ENCODE measurements around the gene SCAMP2.

Gene SCAMP2

DNA sequence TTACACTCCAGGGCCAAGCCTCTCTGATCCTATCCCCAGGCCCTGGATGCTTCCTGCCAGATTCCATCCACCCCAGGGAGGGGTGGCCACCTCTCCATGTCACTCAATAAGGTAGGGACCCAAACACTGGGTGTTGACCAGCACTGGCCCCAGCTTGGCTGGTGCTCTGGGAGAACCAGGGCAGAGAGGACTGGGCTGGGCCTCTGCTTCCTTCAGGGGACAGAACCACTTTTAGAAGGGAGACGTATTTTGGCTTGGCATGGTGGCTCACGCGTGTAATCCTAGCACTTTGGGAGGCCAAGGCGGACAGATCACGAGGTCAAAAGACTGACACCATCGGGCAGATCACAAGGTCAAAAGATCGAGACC is 51.4 kb downstream of the SCAMP2 start:
- DNase-seq (ENCODE audit: low read depth in 1 of 2, low spot score in 1 of 2) = no peak

DNA sequence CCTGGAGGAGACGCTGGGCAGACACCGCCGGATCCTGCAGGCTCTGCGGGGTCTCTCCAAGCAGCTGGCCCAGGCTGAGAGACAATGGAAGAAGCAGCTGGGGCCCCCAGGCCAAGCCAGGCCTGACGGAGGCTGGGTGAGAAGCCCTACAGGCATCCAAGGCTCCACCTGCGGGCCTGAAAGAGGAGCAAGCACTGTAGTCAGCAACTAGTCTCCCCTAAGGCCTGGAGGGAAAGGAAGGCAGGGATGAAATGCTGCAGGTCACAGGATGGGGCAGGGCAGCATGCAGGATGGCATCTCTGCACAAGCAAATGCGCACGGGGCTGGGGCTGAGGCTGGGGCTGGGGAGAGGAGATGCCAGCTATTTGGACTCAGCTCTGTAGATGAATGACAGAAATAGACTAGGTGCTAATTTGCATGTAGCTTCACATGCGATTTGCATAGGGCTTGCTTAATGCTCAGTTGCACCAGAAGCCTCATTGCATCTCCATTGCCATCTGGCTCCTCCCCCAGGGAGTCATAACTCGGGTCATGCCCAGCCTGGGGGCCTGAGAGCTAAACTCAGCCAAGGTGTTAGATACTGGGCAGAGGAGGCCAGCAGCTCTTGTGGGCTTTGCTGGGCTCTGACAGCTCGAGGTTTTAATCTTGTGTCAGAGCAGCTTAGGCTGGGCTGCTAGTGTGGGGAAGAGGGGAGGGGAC is 51.9 kb downstream of the SCAMP2 start:
- no peak for DNase-seq (ENCODE audit: low read depth in 1 of 2, low spot score in 1 of 2)

DNA sequence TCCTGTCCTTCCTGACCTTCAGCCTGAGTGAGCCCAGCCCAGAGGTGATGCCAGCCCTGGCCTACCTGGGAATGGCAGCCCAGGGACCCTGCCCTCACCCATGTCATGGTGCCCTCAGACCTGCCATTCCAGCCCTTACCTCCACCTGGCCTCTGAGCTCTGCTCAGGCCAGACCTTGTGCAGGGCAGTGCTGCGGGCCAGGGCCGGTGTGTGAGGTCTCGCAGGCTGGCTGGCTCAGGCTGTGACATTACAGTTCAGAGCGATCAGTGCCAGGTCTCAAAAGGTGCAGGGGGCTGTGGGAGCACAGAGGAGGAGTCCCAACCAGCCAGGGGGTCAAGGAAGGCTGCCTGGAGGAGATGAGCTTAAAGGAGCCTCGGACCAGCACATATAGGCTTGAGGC is 53.1 kb downstream of the SCAMP2 start:
- DNase-seq (ENCODE audit: low read depth in 1 of 2, low spot score in 1 of 2) = no peak

GRCh38 chr15:74817370-74817737 is 55.8 kb downstream of the SCAMP2 start:
- DNase-seq (ENCODE audit: low read depth in 1 of 2, low spot score in 1 of 2) = no peak

- DNase-seq (ENCODE audit: low read depth in 1 of 2, low spot score in 1 of 2) = no peak
Observed at GRCh38 chr15:74816624-74817369, 56.4 kb downstream of the SCAMP2 start.

DNA sequence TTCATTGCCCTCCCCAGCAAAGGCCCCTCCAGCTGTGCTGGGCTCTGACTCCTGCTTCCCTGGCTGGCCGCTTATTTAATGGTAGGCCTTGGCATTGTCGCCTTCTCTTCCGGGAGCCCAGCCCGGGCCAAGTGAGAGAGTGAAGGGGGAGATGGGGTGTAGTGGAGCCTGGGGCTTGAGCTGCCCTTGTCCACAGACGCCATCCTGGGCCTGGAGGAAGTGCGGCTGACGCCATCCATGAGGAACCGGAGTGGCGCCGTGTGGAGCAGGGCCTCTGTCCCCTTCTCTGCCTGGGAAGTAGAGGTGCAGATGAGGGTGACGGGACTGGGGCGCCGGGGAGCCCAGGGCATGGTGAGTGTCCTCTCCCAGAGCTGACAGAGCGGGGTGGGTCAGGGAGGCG is 57.2 kb downstream of the SCAMP2 start:
- no peak for DNase-seq (ENCODE audit: low read depth in 1 of 2, low spot score in 1 of 2)

DNA sequence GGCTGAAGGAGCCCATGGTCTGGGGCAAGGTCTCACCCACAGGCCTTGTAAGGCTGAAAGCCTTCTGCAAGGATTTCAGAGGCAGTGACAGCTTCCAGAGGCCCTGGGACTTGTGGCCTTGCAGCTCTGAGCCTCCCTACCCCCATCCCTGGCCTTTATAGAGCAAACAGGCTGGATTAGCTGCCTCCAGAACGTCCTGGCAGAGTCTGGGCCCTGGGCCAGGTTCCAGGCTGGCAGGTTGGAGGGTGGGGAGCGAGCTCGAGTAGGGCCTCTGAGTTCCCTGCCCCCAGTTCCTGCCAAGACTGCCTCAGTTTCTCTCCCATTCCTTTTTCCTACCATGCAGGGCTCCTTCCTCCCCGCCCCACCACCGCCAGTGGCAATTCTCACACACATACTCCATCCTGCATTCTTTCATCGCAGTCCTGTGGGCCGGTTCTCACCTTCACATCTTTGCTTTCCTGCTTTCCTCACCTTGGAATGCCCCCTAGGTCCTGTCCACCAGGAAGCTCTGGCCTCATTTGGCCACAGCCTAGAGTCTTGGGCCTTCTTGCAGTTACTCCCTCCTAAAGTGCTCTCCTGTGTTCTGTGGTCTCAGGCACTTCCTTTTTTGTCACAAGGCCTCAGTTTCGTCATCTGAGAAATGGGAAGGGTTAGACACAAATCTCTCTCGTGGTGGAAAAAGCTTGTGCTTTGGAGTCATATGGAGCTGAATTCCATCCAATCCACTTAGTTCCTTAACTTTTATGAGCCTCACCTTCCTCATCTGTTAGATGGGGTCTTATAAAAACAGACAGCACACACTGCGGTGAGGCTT is 57.8 kb downstream of the SCAMP2 start:
- DNase-seq (ENCODE audit: low read depth in 1 of 2, low spot score in 1 of 2) = no peak

GRCh38 chr15:74812533-74812932 is 60.6 kb downstream of the SCAMP2 start, which contains the start of gene LMAN1L:
LMAN1L (plus strand) TSS chr15:74812835; CDS start chr15:74812855, 20 bp downstream.
- DNase-seq (ENCODE audit: low read depth in 1 of 2, low spot score in 1 of 2) = no peak

- DNase-seq (ENCODE audit: low read depth in 1 of 2, low spot score in 1 of 2) = no peak
Observed at GRCh38 chr15:74809956-74810355, 63.2 kb downstream of the SCAMP2 start.

DNA sequence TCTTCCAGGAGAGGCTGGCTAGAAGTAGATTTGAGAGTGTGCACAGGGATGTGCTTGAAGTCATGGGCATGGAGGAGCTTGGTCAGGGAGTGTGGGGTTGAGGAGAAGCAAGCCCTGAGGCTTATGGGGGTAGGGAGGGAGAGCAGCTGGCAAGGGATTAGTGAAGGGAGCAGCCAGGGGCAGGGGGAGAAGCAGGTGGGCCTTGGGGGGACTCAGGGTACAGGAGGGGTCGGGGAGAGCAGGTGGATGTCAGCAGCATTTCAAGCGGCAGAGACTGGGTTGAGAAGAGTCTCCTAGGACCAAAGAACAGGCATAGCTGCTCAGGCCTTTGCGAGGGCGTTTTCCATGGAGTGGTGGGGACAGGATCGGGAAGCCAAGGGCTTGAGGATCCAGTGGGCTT is 63.9 kb downstream of the SCAMP2 start:
- no peak for DNase-seq (ENCODE audit: low read depth in 1 of 2, low spot score in 1 of 2)

DNA sequence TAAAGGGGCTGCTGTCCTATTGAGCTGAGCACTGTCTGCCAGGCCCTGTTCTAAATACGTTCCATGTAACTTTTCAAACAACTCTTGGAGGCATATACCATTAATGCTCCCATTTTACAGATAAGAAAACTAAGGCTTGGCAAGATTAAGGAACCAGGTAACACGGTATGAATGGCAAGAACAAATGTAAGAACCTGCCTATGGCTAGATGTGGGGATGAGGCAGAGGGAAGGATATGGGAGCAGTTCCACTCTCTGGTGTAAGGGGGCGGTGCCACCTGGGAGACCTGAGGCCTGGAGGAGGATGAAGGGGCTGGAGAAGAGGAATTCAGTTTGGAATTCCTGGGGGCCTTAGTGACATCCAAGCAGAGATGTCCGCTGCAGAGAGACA is 64.3 kb downstream of the SCAMP2 start:
- DNase-seq (ENCODE audit: low read depth in 1 of 2, low spot score in 1 of 2) = no peak

DNA sequence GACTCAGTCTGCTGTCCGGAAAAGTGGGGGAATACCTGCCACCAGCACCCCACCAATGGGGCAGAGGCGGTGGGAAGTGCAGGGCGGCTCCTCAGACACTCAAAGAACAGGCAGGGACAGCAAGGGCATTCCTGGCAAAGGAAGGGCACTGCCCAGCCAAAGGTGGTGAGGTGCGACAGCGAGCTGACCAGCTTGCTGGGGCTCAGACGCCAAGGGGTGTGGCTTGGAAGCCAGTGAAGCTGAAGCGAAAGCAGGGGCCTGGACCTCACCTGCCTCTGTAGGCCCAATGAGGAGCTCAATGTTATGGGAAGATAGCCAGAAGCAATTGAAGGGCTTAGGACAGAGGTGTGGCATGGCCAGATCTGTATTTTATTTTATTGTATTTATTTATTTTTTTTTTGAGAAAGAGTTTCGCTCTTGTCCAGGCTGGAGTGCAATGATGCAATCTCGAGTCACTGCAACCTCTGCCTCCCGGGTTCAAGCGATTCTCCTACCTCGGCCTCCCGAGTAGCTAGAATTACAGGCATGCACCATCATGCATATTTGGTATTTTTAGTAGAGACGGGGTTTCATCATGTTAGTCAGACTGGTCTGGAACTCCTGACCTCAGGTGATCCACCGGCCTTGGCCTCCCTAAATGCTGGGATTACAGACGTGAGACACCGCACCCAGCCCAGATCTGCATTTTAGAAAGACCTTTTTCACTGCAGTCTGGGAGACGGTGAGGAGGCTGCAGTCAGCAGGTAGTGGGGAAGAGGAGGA is 64.9 kb downstream of the SCAMP2 start:
- DNase-seq (ENCODE audit: low read depth in 1 of 2, low spot score in 1 of 2) = no peak

GRCh38 chr15:74807282-74807681 is 65.9 kb downstream of the SCAMP2 start:
- no peak for DNase-seq (ENCODE audit: low read depth in 1 of 2, low spot score in 1 of 2)

GRCh38 chr15:74804935-74805334 is 68.2 kb downstream of the SCAMP2 start:
- DNase-seq (ENCODE audit: low read depth in 1 of 2, low spot score in 1 of 2) = no peak

- DNase-seq (ENCODE audit: low read depth in 1 of 2, low spot score in 1 of 2) = no peak
Observed at GRCh38 chr15:74802862-74803447, 70.2 kb downstream of the SCAMP2 start.

DNA sequence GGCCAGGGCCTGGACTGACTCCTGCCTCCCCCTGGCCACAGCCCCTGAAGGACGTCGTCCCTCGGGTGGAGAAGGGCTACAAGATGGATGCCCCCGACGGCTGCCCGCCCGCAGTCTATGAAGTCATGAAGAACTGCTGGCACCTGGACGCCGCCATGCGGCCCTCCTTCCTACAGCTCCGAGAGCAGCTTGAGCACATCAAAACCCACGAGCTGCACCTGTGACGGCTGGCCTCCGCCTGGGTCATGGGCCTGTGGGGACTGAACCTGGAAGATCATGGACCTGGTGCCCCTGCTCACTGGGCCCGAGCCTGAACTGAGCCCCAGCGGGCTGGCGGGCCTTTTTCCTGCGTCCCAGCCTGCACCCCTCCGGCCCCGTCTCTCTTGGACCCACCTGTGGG is 70.9 kb downstream of the SCAMP2 start:
- no peak for DNase-seq (ENCODE audit: low read depth in 1 of 2, low spot score in 1 of 2)

DNA sequence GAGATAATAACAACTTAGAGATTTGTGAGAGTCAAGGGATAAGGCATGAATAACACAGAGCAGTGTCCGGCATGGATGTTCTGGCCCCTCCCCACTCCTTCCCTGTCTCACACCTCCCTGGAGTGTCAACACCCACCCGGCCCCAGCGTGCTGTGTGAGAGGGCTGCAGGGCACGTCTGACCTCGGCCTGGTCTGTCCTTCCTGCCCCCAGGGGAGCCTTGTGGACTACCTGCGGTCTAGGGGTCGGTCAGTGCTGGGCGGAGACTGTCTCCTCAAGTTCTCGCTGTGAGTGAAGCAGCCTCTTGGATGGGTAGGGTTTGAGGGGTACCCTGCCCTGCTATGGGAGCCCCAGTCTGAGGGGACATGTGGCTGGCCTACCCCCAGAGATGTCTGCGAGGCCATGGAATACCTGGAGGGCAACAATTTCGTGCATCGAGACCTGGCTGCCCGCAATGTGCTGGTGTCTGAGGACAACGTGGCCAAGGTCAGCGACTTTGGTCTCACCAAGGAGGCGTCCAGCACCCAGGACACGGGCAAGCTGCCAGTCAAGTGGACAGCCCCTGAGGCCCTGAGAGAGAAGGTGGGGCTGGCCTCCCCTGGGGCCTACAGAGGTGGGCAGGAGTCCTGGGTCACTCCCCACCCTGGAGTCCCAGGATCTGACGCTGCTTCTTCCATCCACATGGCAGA is 71.7 kb downstream of the SCAMP2 start:
- DNase-seq (ENCODE audit: low read depth in 1 of 2, low spot score in 1 of 2) = no peak

GRCh38 chr15:74800559-74801094 is 72.5 kb downstream of the SCAMP2 start:
- no peak for DNase-seq (ENCODE audit: low read depth in 1 of 2, low spot score in 1 of 2)

- peak; percentile 79 to 81 for DNase-seq (ENCODE audit: low read depth in 1 of 2, low spot score in 1 of 2)
Observed at GRCh38 chr15:74799856-74800558, 73.2 kb downstream of the SCAMP2 start.
